CD4-positive, alpha-beta T cell (primary cell): ENCODE results near the gene TENM4. TPM values are rescaled to one million over a fixed set of nuclear protein-coding genes. Genes with fewer than 3 reads are reported as not detected.

ENCODE experiments used
- ATAC-seq: fragments of 200-7000 bp; cut with Tn5 transposase; one replicate; pipeline ENCODE4 v1.10.0; 2022; ENCODE audit warnings: mild to moderate bottlenecking; ENCODE audit not compliant: poor library complexity
- CTCF ChIA-PET: fragments of 350-600 bp; sonication (Branson Sonifier 250); formaldehyde crosslinking; loops from one replicate; lab custom pipeline; 2021; ENCODE audit warnings: antibody characterized with exemption, inconsistent platforms; lab: Charles Lee
- POLR2A ChIA-PET: fragments of 350-600 bp; sonication (Branson Sonifier 250); formaldehyde crosslinking; loops from one replicate; lab custom pipeline; 2021; ENCODE audit warnings: antibody characterized with exemption, inconsistent platforms; lab: Charles Lee
- DNase-seq, 14 experiments: peaks; one replicate each; pipeline ENCODE4 v3.0.0-alpha.2; 2013 to 2020; ENCODE audit warnings: mixed read lengths in 2 of 14
- H3K27ac ChIP-seq, 2 donors: one replicate each; pipeline versions ENCODE4 v1.5.1 to v1.7.0; 2013; ENCODE audit warnings: low read length in 2 of 2, low read depth in 1 of 2, mild to moderate bottlenecking in 1 of 2
- H3K27me3 ChIP-seq, 2 experiments: 1 replicate in 1 of 2; 2 replicates in 1 of 2; pipeline versions ENCODE4 v1.6.1 to v1.7.0; 2013; ENCODE audit warnings: low read length in 2 of 2, control low read depth in 1 of 2, mild to moderate bottlenecking in 1 of 2, moderate library complexity in 1 of 2; ENCODE audit not compliant: insufficient read depth in 2 of 2, control insufficient read depth in 1 of 2
- H3K36me3 ChIP-seq: one replicate; pipeline ENCODE4 v1.6.1; 2013; ENCODE audit warnings: low read length, control low read depth; ENCODE audit not compliant: insufficient read depth
- H3K4me1 ChIP-seq: one replicate; pipeline ENCODE4 v1.6.1; 2013; ENCODE audit warnings: low read length, control low read depth; ENCODE audit not compliant: insufficient read depth
- H3K4me3 ChIP-seq: one replicate; pipeline ENCODE4 v1.5.1; 2013; ENCODE audit warnings: mild to moderate bottlenecking, low read length, moderate library complexity
- H3K9me3 ChIP-seq, 2 experiments: 1 replicate in 1 of 2; 2 replicates in 1 of 2; pipeline versions ENCODE4 v1.6.1 to v1.7.0; 2013; ENCODE audit warnings: low read length in 2 of 2, mild to moderate bottlenecking in 2 of 2, control low read depth in 1 of 2, moderate library complexity in 1 of 2; ENCODE audit not compliant: control insufficient read depth in 1 of 2, insufficient read depth in 1 of 2
- H3K27ac Mint-ChIP-seq: one replicate; pipeline ENCODE4 v1.8.0; 2020; ENCODE audit warnings: mixed read lengths
- H3K27me3 Mint-ChIP-seq: one replicate; pipeline ENCODE4 v1.8.0; 2021; ENCODE audit warnings: mixed read lengths
- H3K36me3 Mint-ChIP-seq: one replicate; pipeline ENCODE4 v1.8.0; 2021; ENCODE audit warnings: low read depth, mixed read lengths
- H3K4me1 Mint-ChIP-seq: one replicate; pipeline ENCODE4 v1.8.0; 2021; ENCODE audit warnings: low read depth, mixed read lengths
- H3K4me3 Mint-ChIP-seq: one replicate; pipeline ENCODE4 v1.8.0; 2020; ENCODE audit warnings: mild to moderate bottlenecking, mixed read lengths
- H3K9me3 Mint-ChIP-seq: one replicate; pipeline ENCODE4 v1.8.0; 2020; ENCODE audit warnings: mixed read lengths
- intact Hi-C, 2 experiments: fragments of 100-400 bp; cut with DNase I in 1 of 2; cut with micrococcal nuclease in 1 of 2; formaldehyde crosslinking; loops; one replicate each; pipeline versions ENCODE4 v1.15.1 to v1.9.0; 2023 to 2025; cut with DNase I, micrococcal nuclease
- total RNA-seq, 174 experiments: library from RNA in 2 of 174; stranded (reverse) in 2 of 174; gene quantifications; one replicate each; pipeline ENCODE4 v1.2.3 and lab custom pipeline; 2021 to 2026
- TF ChIP-seq, protein P1 (sequence below): fragments of 200-600 bp; IDR thresholded peaks from one replicate; pipeline ENCODE4 v1.8.0; 2022; ENCODE audit warnings: antibody characterized with exemption, mild to moderate bottlenecking

Gene TENM4
- total RNA-seq, 2 experiments from 2014 or later: 0.22 to 0.31 TPM

DNA sequence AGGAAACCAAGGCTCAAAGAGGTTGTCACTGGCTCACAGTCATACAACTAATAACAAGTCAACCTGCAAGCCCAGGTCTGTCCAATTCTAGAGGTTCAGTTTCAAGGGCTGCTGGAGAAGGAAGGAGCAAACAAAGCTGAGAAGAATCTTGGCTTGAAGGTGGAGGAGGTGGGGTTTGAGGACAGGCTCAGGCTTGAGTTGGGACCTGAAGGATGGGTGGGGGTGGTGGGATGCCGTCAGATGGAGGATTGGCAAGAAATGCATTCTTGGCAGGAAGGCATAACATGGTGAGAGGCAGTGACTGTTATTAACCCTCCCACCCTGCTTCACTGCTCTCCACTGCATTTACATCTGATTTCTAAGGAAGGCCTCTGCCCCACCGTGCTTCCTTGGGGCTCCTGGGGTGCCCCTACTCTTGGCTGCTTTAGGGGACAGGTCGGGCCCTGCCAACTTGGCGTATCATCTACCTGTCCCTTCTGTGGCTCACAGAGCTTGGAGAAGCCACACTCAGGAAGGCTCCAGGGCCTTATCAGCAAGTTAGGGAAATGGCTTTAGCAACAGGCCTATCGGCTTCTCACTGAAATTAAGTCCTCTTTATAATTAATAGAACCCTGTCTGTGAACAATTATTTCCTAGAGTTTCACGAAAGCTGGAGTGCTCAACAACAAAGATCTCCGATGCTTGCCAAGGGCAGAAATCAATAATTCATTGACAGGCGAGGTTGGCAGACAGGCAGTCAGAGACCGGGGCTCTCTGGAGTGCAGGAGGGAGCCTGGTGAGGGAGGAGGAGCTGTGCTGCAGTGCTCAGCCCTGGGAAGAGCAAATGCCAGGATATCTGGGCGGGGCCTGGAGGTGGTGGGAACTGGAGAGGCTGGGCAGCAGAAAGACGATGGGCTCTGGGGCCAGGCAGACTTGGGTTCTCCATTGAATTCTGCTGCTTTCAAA is 781.2 kb downstream of the TENM4 start:
- no peak for DNase-seq

DNA sequence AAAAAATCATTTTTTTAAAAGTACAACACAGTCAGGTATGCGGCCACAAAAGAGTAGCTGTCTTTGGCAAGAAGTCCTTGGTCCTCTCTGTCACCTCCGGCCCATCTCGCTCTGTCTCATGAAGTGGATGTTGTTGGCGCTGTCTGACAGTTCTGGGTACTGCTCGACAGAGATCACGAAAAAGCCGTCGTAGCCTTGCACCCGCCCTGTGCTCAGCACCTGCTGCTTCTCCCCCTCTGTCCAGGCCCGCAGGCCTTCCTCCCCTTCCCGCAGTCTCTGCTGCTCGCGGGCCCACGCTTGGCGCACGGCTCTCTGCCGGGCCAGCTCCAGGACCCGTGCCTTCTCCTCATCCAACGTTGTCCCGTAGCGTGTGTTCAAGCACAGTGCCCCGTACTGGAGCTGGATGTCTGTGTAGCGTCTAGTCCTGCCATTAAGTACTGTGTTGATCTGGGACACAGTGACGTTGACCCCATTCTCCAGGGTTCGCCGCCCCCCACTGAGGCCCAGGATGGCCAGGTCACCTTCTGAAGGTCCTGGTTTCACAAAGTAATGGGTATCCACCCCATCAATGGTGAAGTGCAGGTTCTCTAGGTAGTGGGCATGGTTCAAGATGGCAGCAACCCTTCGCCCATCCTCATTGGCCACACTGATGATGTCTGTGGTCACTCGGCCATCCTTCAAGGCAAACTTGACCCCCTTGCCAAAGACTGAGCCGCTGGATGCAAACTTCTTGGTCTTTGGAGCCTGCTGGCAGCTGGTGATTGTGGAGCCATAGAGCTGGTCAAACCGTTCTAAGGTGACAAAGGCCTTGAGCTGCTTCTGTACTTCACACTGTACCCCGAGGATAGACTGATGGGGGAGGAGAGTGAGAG is 782.6 kb downstream of the TENM4 start:
- ATAC-seq: no peak

More for the DNA sequence above, 781.2 kb downstream of the TENM4 start:
- no peaks in the 10 kb centered on the region for H3K9me3 Mint-ChIP-seq
- intact Hi-C loops: no loop called here
- TF ChIP-seq, protein P1, sequence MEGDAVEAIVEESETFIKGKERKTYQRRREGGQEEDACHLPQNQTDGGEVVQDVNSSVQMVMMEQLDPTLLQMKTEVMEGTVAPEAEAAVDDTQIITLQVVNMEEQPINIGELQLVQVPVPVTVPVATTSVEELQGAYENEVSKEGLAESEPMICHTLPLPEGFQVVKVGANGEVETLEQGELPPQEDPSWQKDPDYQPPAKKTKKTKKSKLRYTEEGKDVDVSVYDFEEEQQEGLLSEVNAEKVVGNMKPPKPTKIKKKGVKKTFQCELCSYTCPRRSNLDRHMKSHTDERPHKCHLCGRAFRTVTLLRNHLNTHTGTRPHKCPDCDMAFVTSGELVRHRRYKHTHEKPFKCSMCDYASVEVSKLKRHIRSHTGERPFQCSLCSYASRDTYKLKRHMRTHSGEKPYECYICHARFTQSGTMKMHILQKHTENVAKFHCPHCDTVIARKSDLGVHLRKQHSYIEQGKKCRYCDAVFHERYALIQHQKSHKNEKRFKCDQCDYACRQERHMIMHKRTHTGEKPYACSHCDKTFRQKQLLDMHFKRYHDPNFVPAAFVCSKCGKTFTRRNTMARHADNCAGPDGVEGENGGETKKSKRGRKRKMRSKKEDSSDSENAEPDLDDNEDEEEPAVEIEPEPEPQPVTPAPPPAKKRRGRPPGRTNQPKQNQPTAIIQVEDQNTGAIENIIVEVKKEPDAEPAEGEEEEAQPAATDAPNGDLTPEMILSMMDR: no peak
- ATAC-seq: no peak
- peaks cover 14% of the 10 kb centered on the region for H3K27me3 Mint-ChIP-seq
- ChIA-PET CTCF (no interaction called here), POLR2A (no interaction called here)
- H3K36me3 ChIP-seq: no peaks in the 10 kb centered on the region
- H3K27me3 ChIP-seq: no peaks in the 10 kb centered on the region
- no peak overlapping the region for H3K27ac Mint-ChIP-seq
- no peaks in the 10 kb centered on the region for H3K4me1 ChIP-seq
- H3K27ac ChIP-seq: no peak overlapping the region
- H3K4me3 ChIP-seq: no peak overlapping the region
- H3K4me3 Mint-ChIP-seq: no peak overlapping the region
- H3K4me1 Mint-ChIP-seq: no peaks in the 10 kb centered on the region
- H3K36me3 Mint-ChIP-seq: no peaks in the 10 kb centered on the region
- no peaks in the 10 kb centered on the region for H3K9me3 ChIP-seq

DNA sequence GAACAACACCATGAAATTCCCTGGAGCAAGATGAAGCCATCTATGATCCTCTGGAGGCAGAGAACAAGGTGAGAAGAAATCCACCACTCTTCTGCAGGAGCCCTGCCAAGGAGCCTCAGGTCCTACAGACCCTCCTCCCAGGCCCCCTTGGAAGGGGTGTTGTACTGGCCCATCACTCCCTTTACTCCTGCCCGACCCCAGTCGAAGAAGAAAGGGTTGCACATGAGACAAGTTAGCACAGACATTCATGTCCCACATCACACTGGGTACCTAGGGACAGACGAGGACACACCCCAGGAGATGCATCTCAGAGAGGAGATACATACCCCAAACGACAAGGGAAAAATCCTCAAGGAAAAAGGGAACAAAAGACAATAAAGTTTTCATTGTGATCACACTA is 783.4 kb downstream of the TENM4 start:
- TF ChIP-seq, protein P1: no peak
- Histone ChIP-seq H3K4me1 (no peaks in the 10 kb centered on the region), H3K4me3 (no peak overlapping the region), H3K27ac (no peak overlapping the region), H3K27me3 (no peaks in the 10 kb centered on the region), H3K36me3 (no peaks in the 10 kb centered on the region), H3K9me3 (no peaks in the 10 kb centered on the region)
- H3K27ac Mint-ChIP-seq: no peak overlapping the region
- H3K4me3 Mint-ChIP-seq: no peak overlapping the region
- no peaks in the 10 kb centered on the region for H3K9me3 Mint-ChIP-seq
- intact Hi-C loops: no loop called here
- no peaks in the 10 kb centered on the region for H3K36me3 Mint-ChIP-seq
- CTCF ChIA-PET: no interaction called here
- no peaks in the 10 kb centered on the region for H3K4me1 Mint-ChIP-seq
- POLR2A ChIA-PET: no interaction called here
- H3K27me3 Mint-ChIP-seq: peaks cover 1% of the 10 kb centered on the region
- no peak for DNase-seq
- no peak for ATAC-seq

More for the DNA sequence above, 782.6 kb downstream of the TENM4 start:
- no peaks in the 10 kb centered on the region for H3K4me1 ChIP-seq
- ChIA-PET POLR2A (no interaction called here), CTCF (no interaction called here)
- Mint-ChIP-seq H3K27me3 (peaks cover 7% of the 10 kb centered on the region), H3K9me3 (no peaks in the 10 kb centered on the region), H3K4me1 (no peaks in the 10 kb centered on the region), H3K4me3 (no peak overlapping the region), H3K36me3 (no peaks in the 10 kb centered on the region), H3K27ac (no peak overlapping the region)
- H3K4me3 ChIP-seq: no peak overlapping the region
- no peak overlapping the region for H3K27ac ChIP-seq
- H3K9me3 ChIP-seq: no peaks in the 10 kb centered on the region
- H3K36me3 ChIP-seq: no peaks in the 10 kb centered on the region
- no peaks in the 10 kb centered on the region for H3K27me3 ChIP-seq
- TF ChIP-seq, protein P1: no peak
- intact Hi-C loops: no loop called here
- DNase-seq: no peak
